Esophagus (tissue), 2 donors: ENCODE measurements around the gene PGBD5. TPM values are rescaled to one million over a fixed set of nuclear protein-coding genes. Genes with fewer than 3 reads are reported as not detected.

Experiments used
- H3K27ac ChIP-seq, 2 donors: one replicate each; pipeline ENCODE4 v1.5.1; 2013; ENCODE audit warnings: low read depth in 2 of 2, mild to moderate bottlenecking in 2 of 2, inconsistent platforms in 1 of 2, low read length in 1 of 2, moderate library complexity in 1 of 2
- H3K27me3 ChIP-seq, 2 donors: one replicate each; pipeline ENCODE4 v1.6.1; 2013; ENCODE audit warnings: low read length in 2 of 2, control low read depth in 1 of 2, mild to moderate bottlenecking in 1 of 2; ENCODE audit not compliant: insufficient read depth in 2 of 2, control insufficient read depth in 1 of 2
- H3K36me3 ChIP-seq, 2 donors: one replicate each; pipeline ENCODE4 v1.6.1; 2013; ENCODE audit warnings: low read length in 1 of 2; ENCODE audit not compliant: control insufficient read depth in 2 of 2, insufficient read depth in 2 of 2
- H3K4me1 ChIP-seq, 2 donors: one replicate each; pipeline ENCODE4 v1.6.1; 2013; ENCODE audit warnings: low read length in 1 of 2; ENCODE audit not compliant: control insufficient read depth in 2 of 2, insufficient read depth in 2 of 2
- H3K4me3 ChIP-seq, 2 donors: one replicate each; pipeline ENCODE4 v1.5.1; 2013; ENCODE audit warnings: low read length in 2 of 2, mild to moderate bottlenecking in 2 of 2, low read depth in 1 of 2, moderate library complexity in 1 of 2
- H3K9me3 ChIP-seq, 2 donors: one replicate each; pipeline ENCODE4 v1.6.1; 2013; ENCODE audit warnings: mild to moderate bottlenecking in 2 of 2, low read depth in 1 of 2, low read length in 1 of 2, moderate library complexity in 1 of 2; ENCODE audit not compliant: control insufficient read depth in 2 of 2, insufficient read depth in 1 of 2
- WGBS, 2 donors: extraction: QIAGEN DNeasy Blood & Tissue Kit; methylation state at CpG; one replicate each; pipeline ENCODE4 v1.1.7; 2013; 5-methylcytosine and 5-hydroxymethylcytosine counted together
- polyA plus RNA-seq, 2 donors: library from polyadenylated mRNA; stranded (reverse); fragments of 200-250 nt; gene quantifications; one replicate each; pipeline ENCODE4 v1.2.3, GENCODE V29; 2013
- donor health status: healthy with polysubstance abuse.
- donor health status: Bipolar disorder and iron deficiency.

Gene PGBD5
- polyA plus RNA-seq, 2 donors = 0.22 to 0.67 TPM

GRCh38 chr1:230317823-230318819 lies 108.0 kb downstream of the PGBD5 start:
- no peaks in the 10 kb centered on the region for H3K27me3 ChIP-seq
- no peaks in the 10 kb centered on the region for H3K9me3 ChIP-seq
- H3K36me3 ChIP-seq = no peaks in the 10 kb centered on the region
- no peaks in the 10 kb centered on the region for H3K4me1 ChIP-seq
- H3K27ac ChIP-seq = no peak overlapping the region
- 62 to 72% methylated on average over 23 of the region's 23 CpGs for WGBS, 2 donors
- H3K4me3 ChIP-seq = no peak overlapping the region

DNA sequence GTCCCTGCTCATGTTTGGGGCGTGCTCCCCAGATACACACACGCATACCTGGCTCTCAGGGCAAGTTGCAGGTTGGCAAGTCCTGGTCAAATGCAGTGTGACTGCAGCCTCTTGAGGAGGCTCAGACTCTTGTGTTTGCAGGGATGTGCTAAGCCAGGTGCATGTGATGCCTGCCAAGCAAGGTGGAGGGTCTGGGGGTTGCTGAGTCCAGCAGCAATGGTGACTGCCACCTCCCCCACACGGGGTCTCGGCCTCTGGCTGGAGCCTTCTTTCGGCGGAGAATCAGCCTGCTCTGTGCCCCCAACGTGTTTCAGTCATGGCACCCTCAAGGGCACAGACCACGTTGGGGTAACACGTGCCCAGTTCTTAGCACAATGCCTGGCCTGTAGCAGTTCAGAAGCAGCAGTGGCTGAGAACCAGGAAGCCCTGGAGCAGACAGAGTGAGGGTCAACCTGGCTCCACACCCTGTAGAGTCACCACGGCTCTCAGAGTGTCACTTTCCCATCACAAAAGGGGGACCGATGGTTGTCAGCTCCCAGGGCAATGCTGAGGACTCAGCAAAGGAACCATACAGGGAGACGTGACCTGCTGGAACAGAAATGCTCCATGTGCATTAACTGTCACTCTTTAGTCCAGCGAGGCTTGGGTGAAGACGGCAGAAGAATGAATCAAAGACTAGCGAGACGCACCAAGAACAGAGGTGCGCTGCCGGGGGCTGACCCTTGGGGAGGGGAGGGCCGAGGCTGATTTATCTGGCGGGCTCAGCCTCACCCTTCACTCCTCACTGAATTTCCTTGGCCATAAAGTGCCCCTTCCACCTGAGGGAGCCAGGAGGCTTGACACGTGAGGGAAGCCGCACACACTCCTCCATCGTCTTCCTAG lies 109.0 kb downstream of the PGBD5 start:
- Histone ChIP-seq H3K36me3 (no peaks in the 10 kb centered on the region), H3K27ac (no peak overlapping the region), H3K4me1 (no peaks in the 10 kb centered on the region), H3K9me3 (no peaks in the 10 kb centered on the region), H3K27me3 (no peaks in the 10 kb centered on the region), H3K4me3 (no peak overlapping the region)
- WGBS, 2 donors = 85 to 88% methylated on average over 23 of the region's 23 CpGs

GRCh38 chr1:230315099-230315498 lies 111.0 kb downstream of the PGBD5 start:
- WGBS, 2 donors = 83 to 86% methylated on average over 6 of the region's 6 CpGs
- Histone ChIP-seq H3K27ac (no peak overlapping the region), H3K9me3 (no peaks in the 10 kb centered on the region), H3K4me1 (no peaks in the 10 kb centered on the region), H3K4me3 (no peak overlapping the region), H3K27me3 (no peaks in the 10 kb centered on the region), H3K36me3 (no peaks in the 10 kb centered on the region)

GRCh38 chr1:230314142-230314470 lies 112.0 kb downstream of the PGBD5 start:
- H3K4me1 ChIP-seq = no peaks in the 10 kb centered on the region
- no peaks in the 10 kb centered on the region for H3K9me3 ChIP-seq
- H3K36me3 ChIP-seq = no peaks in the 10 kb centered on the region
- no peak overlapping the region for H3K27ac ChIP-seq
- no peak overlapping the region for H3K4me3 ChIP-seq
- H3K27me3 ChIP-seq = no peaks in the 10 kb centered on the region
- WGBS, 2 donors = 81 to 82% methylated on average over 8 of the region's 8 CpGs

DNA sequence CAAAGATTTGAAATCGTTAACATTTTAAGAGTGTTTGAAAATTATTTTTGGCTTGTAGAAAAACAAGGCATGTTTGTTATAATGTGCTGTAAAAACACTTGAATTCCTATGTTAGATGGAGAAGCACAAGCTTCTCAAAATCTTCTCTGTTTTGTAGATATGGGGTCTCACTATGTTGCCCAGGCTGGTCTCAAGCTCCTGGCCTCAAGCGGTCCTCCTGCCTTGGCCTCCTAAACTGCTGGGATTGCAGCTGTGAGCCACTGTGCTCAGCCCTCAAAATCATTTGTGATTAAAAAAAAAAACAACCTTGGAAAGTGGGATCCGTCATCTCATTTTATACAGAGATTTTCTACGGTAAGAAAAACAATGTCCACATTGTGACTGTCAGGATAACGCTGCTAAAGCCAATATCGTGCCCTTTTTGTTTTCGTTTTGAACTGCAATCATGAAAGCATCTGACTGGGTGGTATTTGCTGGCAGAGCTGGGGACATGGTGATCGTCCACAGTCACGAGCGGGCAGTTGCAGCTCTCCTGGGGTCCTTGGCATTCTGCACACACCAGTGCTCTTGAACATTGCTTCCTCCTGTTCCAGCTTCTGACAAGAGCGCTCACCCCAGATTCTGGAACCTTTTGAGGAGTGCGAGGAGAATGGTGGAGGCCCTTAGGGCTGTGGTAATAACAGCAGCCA lies 112.5 kb downstream of the PGBD5 start:
- no peak overlapping the region for H3K27ac ChIP-seq
- H3K9me3 ChIP-seq = no peaks in the 10 kb centered on the region
- no peaks in the 10 kb centered on the region for H3K4me1 ChIP-seq
- WGBS, 2 donors = 74 to 77% methylated on average over 12 of the region's 12 CpGs
- H3K27me3 ChIP-seq = no peaks in the 10 kb centered on the region
- no peak overlapping the region for H3K4me3 ChIP-seq
- H3K36me3 ChIP-seq = no peaks in the 10 kb centered on the region

- WGBS, 2 donors = 62 to 70% methylated on average over 3 of the region's 3 CpGs
- Histone ChIP-seq H3K4me1 (peaks cover 2 to 3% of the 10 kb centered on the region in 2 donors), H3K36me3 (no peaks in the 10 kb centered on the region), H3K9me3 (no peaks in the 10 kb centered on the region), H3K4me3 (no peak overlapping the region), H3K27me3 (no peaks in the 10 kb centered on the region), H3K27ac (no peak overlapping the region)
Measured at GRCh38 chr1:230312676-230313075, 113.5 kb downstream of the PGBD5 start.

- no peak overlapping the region for H3K4me3 ChIP-seq
- no peaks in the 10 kb centered on the region for H3K27me3 ChIP-seq
- 32 to 34% methylated on average over 14 of the region's 14 CpGs for WGBS, 2 donors
- H3K36me3 ChIP-seq = no peaks in the 10 kb centered on the region
- H3K4me1 ChIP-seq = peaks cover 3 to 6% of the 10 kb centered on the region in 2 donors
- H3K9me3 ChIP-seq = no peaks in the 10 kb centered on the region
- H3K27ac ChIP-seq = no peak overlapping the region
Measured at GRCh38 chr1:230310381-230311163, 115.6 kb downstream of the PGBD5 start.

GRCh38 chr1:230309646-230310177 lies 116.4 kb downstream of the PGBD5 start:
- WGBS, 2 donors = 92% methylated on average over 15 of the region's 15 CpGs
- no peaks in the 10 kb centered on the region for H3K27me3 ChIP-seq
- H3K36me3 ChIP-seq = no peaks in the 10 kb centered on the region
- H3K4me1 ChIP-seq = peaks cover 3 to 6% of the 10 kb centered on the region in 2 donors
- H3K27ac ChIP-seq = no peak overlapping the region
- no peak overlapping the region for H3K4me3 ChIP-seq
- no peaks in the 10 kb centered on the region for H3K9me3 ChIP-seq
